Colonic mucosa (tissue), 4 donors: ENCODE measurements around the gene CRADD. TPM values are rescaled to one million over a fixed set of nuclear protein-coding genes. Genes with fewer than 3 reads are reported as not detected.

ENCODE experiments used
- DNase-seq: peaks from one replicate; pipeline ENCODE4 v3.0.0-alpha.2; 2020
- H3K27ac ChIP-seq: fragments of 200-600 bp; one replicate; pipeline ENCODE4 v1.8.0; 2021
- H3K27me3 ChIP-seq: fragments of 200-600 bp; one replicate; pipeline ENCODE4 v1.8.0; 2021
- H3K36me3 ChIP-seq: fragments of 200-600 bp; one replicate; pipeline ENCODE4 v1.8.0; 2021
- H3K4me1 ChIP-seq: fragments of 200-600 bp; one replicate; pipeline ENCODE4 v1.8.0; 2021; ENCODE audit warnings: mild to moderate bottlenecking
- H3K4me3 ChIP-seq: fragments of 200-600 bp; one replicate; pipeline ENCODE4 v1.8.0; 2021
- H3K9ac ChIP-seq, 2 donors: one replicate each; pipeline ENCODE4 v1.7.0; 2013; ENCODE audit warnings: control low read depth in 2 of 2, low read depth in 2 of 2, low read length in 2 of 2
- H3K9me3 ChIP-seq: fragments of 200-600 bp; one replicate; pipeline ENCODE4 v1.8.0; 2021
- CTCF ChIP-seq: fragments of 200-600 bp; IDR thresholded peaks from one replicate; pipeline ENCODE4 v1.8.0; 2022; ENCODE audit warnings: antibody characterized with exemption, mild to moderate bottlenecking
- intact Hi-C: fragments of 100-400 bp; cut with DNase I; formaldehyde crosslinking; loops from one replicate; pipeline ENCODE4 v1.14.1; 2022
- total RNA-seq, 2 donors: library from RNA; stranded (reverse); fragmentation: NEBNext Ultra II Directional in 1 of 2; extraction: Animal tissue kit (Norgen Biotek cat#: 25700) in 1 of 2; gene quantifications; one replicate each; pipeline ENCODE4 v1.2.1, GENCODE V29; 2021
- donor health status: healthy.
- donor health status: DM: no; HTN: no; CAD: no.
- donor health status: DM: no; HTN: no; CAD: no.

CRADD gene
- total RNA-seq, 2 donors from 2014 or later = 18.2 to 23.9 TPM

- no peak overlapping the region for H3K9ac ChIP-seq
- H3K27ac ChIP-seq = no peak overlapping the region
- no peaks in the 10 kb centered on the region for H3K9me3 ChIP-seq
- no peaks in the 10 kb centered on the region for H3K27me3 ChIP-seq
- H3K4me1 ChIP-seq = no peaks in the 10 kb centered on the region
- no peaks in the 10 kb centered on the region for H3K36me3 ChIP-seq
- no peak for DNase-seq
- intact Hi-C loops = no loop called here
- H3K4me3 ChIP-seq = no peak overlapping the region
- TF ChIP-seq CTCF = no peak
These were observed 42.5 kb downstream of the CRADD start for GRCh38 chr12:93719710-93720109.

- intact Hi-C loops = no loop called here
- no peak for DNase-seq
- H3K9me3 ChIP-seq = no peaks in the 10 kb centered on the region
- no peaks in the 10 kb centered on the region for H3K36me3 ChIP-seq
- no peak overlapping the region for H3K4me3 ChIP-seq
- H3K27me3 ChIP-seq = no peaks in the 10 kb centered on the region
- TF ChIP-seq CTCF = no peak
- no peaks in the 10 kb centered on the region for H3K4me1 ChIP-seq
- no peak overlapping the region for H3K27ac ChIP-seq
- no peak overlapping the region for H3K9ac ChIP-seq
These were observed 43.4 kb downstream of the CRADD start for GRCh38 chr12:93720559-93720958.

GRCh38 chr12:93722179-93722578, 45.0 kb downstream of the CRADD start:
- H3K36me3 ChIP-seq = no peaks in the 10 kb centered on the region
- H3K27ac ChIP-seq = no peak overlapping the region
- TF ChIP-seq CTCF = no peak
- intact Hi-C loops = no loop called here
- no peaks in the 10 kb centered on the region for H3K9me3 ChIP-seq
- no peak overlapping the region for H3K9ac ChIP-seq
- H3K4me1 ChIP-seq = no peaks in the 10 kb centered on the region
- no peak for DNase-seq
- H3K4me3 ChIP-seq = no peak overlapping the region
- H3K27me3 ChIP-seq = no peaks in the 10 kb centered on the region

- no peak for TF ChIP-seq CTCF
- Histone ChIP-seq H3K27me3 (no peaks in the 10 kb centered on the region), H3K4me3 (no peak overlapping the region), H3K9me3 (no peaks in the 10 kb centered on the region), H3K27ac (no peak overlapping the region), H3K36me3 (no peaks in the 10 kb centered on the region), H3K4me1 (no peaks in the 10 kb centered on the region), H3K9ac (no peak overlapping the region)
- no peak for DNase-seq
- intact Hi-C loops = no loop called here
These were observed 45.8 kb downstream of the CRADD start for GRCh38 chr12:93722835-93723567.

GRCh38 chr12:93723568-93723930, 46.4 kb downstream of the CRADD start:
- Histone ChIP-seq H3K27ac (no peak overlapping the region), H3K9ac (no peak overlapping the region), H3K36me3 (no peaks in the 10 kb centered on the region), H3K9me3 (no peaks in the 10 kb centered on the region), H3K4me3 (no peak overlapping the region), H3K4me1 (no peaks in the 10 kb centered on the region), H3K27me3 (no peaks in the 10 kb centered on the region)
- no peak for DNase-seq
- no peak for TF ChIP-seq CTCF
- intact Hi-C loops = no loop called here
